ENCODE data around the gene NACAD.
A peak's percentile ranks its signal among the peaks of the same experiment; 100 is the strongest.
"Not testable (repeated sequence)": the region's sequence is repeated elsewhere in the genome, so short reads cannot be mapped to it uniquely, and the experiment has no call there.

The NACAD gene

GRCh38 chr7:45114257-45114656 lies 25.5 kb upstream of the NACAD start:
- DNase-seq (ENCODE audit: low read depth in 3 of 3), result not testable (repeated sequence)

- no peak for DNase-seq (ENCODE audit: low read depth in 3 of 3)
Measured at GRCh38 chr7:45112648-45113047, 23.9 kb upstream of the NACAD start.

- peak; percentile 86 to 90 (median 88) for DNase-seq (ENCODE audit: low read depth in 3 of 3)
Measured at GRCh38 chr7:45111298-45112223, 22.8 kb upstream of the NACAD start, which contains the start of gene TBRG4. Gene TBRG4 (minus strand): TSS chr7:45111697. CDS start chr7:45109237, 2,460 bp downstream.

GRCh38 chr7:45108863-45109262 lies 20.1 kb upstream of the NACAD start:
- DNase-seq (ENCODE audit: low read depth in 3 of 3), result no peak

- no peak for DNase-seq (ENCODE audit: low read depth in 3 of 3)
Measured at GRCh38 chr7:45107356-45107755, 18.6 kb upstream of the NACAD start.

GRCh38 chr7:45106820-45107219 lies 18.1 kb upstream of the NACAD start:
- DNase-seq (ENCODE audit: low read depth in 3 of 3), result no peak

- no peak for DNase-seq (ENCODE audit: low read depth in 3 of 3)
Measured at GRCh38 chr7:45105588-45106188, 16.9 kb upstream of the NACAD start.

- no peak for DNase-seq (ENCODE audit: low read depth in 3 of 3)
Measured at GRCh38 chr7:45104844-45105587, 16.2 kb upstream of the NACAD start.

- DNase-seq (ENCODE audit: low read depth in 3 of 3), result no peak
Measured at GRCh38 chr7:45103958-45104843, 15.4 kb upstream of the NACAD start.

GRCh38 chr7:45102785-45103712 lies 14.3 kb upstream of the NACAD start:
- DNase-seq (ENCODE audit: low read depth in 3 of 3), result no peak

- DNase-seq (ENCODE audit: low read depth in 3 of 3), result no peak
Measured at GRCh38 chr7:45101748-45102147, 13.0 kb upstream of the NACAD start.

GRCh38 chr7:45100761-45101480 lies 12.2 kb upstream of the NACAD start:
- no peak for DNase-seq (ENCODE audit: low read depth in 3 of 3)

- DNase-seq (ENCODE audit: low read depth in 3 of 3), result no peak
Measured at GRCh38 chr7:45099891-45100760, 11.4 kb upstream of the NACAD start.

GRCh38 chr7:45098983-45099839 lies 10.4 kb upstream of the NACAD start:
- DNase-seq (ENCODE audit: low read depth in 3 of 3), result no peak

- no peak for DNase-seq (ENCODE audit: low read depth in 3 of 3)
Measured at GRCh38 chr7:45092931-45093235, 4.1 kb upstream of the NACAD start.

GRCh38 chr7:45092100-45092930 lies 3.5 kb upstream of the NACAD start:
- no peak for DNase-seq (ENCODE audit: low read depth in 3 of 3)

- DNase-seq (ENCODE audit: low read depth in 3 of 3), result peak in 1 of 3 experiments; percentile 24
Measured at GRCh38 chr7:45089341-45089891, 647 bp upstream of the NACAD start.
